ENCODE results near the gene NR4A1.

Gene NR4A1

GRCh38 chr12:52083638-52083996 lies 32.4 kb downstream of the NR4A1 start:
- TF ChIP-seq, protein P1, sequence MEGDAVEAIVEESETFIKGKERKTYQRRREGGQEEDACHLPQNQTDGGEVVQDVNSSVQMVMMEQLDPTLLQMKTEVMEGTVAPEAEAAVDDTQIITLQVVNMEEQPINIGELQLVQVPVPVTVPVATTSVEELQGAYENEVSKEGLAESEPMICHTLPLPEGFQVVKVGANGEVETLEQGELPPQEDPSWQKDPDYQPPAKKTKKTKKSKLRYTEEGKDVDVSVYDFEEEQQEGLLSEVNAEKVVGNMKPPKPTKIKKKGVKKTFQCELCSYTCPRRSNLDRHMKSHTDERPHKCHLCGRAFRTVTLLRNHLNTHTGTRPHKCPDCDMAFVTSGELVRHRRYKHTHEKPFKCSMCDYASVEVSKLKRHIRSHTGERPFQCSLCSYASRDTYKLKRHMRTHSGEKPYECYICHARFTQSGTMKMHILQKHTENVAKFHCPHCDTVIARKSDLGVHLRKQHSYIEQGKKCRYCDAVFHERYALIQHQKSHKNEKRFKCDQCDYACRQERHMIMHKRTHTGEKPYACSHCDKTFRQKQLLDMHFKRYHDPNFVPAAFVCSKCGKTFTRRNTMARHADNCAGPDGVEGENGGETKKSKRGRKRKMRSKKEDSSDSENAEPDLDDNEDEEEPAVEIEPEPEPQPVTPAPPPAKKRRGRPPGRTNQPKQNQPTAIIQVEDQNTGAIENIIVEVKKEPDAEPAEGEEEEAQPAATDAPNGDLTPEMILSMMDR (IDR thresholded peaks at IDR 0.05; ENCODE audit: low read depth, low read length): no peak
- DNase-seq (ENCODE audit: extremely low read depth, low read depth): no peak

DNA sequence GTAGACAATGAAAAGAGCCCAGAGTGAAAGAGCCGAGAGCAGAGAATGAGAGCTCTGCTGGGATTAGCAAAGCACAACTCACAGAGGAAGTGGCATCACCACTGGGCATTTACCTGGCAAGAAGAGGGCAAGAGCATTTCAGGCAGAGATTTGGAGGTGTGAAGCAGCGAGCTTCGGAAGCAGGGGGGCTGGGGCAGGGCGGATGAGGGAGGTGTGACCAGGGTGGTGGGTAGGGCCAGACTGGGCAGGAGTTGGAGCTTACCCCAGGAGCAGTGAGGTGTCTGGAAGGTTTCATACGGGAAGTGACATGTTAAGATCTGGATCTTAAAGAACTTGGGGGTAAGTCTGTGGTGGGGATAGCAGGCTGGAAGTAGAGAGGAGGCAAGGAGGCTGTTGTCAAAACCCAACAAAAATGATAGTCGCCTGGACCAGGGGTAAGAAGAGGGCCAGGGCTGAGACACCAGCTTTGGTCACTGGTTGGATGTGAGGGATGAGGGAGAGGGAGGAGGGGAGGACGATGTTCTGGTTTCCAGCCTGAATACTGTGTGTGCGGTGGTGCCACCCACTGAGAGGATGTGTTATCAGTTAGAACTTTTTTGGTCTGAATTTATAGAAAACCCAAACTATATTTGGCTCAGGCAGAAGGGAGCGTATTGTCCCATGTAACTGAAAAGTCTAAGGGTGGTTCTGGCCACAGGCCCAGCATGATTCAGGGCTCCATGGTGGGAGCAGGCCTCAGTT lies 33.4 kb downstream of the NR4A1 start:
- TF ChIP-seq, protein P1 (IDR thresholded peaks at IDR 0.05; ENCODE audit: low read depth, low read length): no peak
- no peak for DNase-seq (ENCODE audit: extremely low read depth, low read depth)

GRCh38 chr12:52085682-52086180 lies 34.5 kb downstream of the NR4A1 start:
- DNase-seq (ENCODE audit: extremely low read depth, low read depth): no peak
- TF ChIP-seq, protein P1 (IDR thresholded peaks at IDR 0.05; ENCODE audit: low read depth, low read length): no peak

GRCh38 chr12:52086366-52086765 lies 35.1 kb downstream of the NR4A1 start:
- TF ChIP-seq, protein P1 (IDR thresholded peaks at IDR 0.05; ENCODE audit: low read depth, low read length): no peak
- DNase-seq (ENCODE audit: extremely low read depth, low read depth): no peak

GRCh38 chr12:52086944-52087835 lies 35.9 kb downstream of the NR4A1 start:
- TF ChIP-seq, protein P1 (IDR thresholded peaks at IDR 0.05; ENCODE audit: low read depth, low read length): no peak
- no peak for DNase-seq (ENCODE audit: extremely low read depth, low read depth)

- TF ChIP-seq, protein P1 (IDR thresholded peaks at IDR 0.05; ENCODE audit: low read depth, low read length): no peak
- no peak for DNase-seq (ENCODE audit: extremely low read depth, low read depth)
These were observed 36.9 kb downstream of the NR4A1 start for GRCh38 chr12:52087961-52088820.

Data from AG09319 (cell line).